ENCODE results near the gene ZNF396. TPM values are rescaled to one million over a fixed set of nuclear protein-coding genes. Genes with fewer than 3 reads are reported as not detected.

The ZNF396 gene
- total RNA-seq, 1 donor from 2014 or later: 0.98 TPM

GRCh38 chr18:35343936-35344735 is 33.0 kb downstream of the ZNF396 start, which contains the start of gene ZNF24:
ZNF24 (minus strand) TSS chr18:35344420; CDS start chr18:35340650, 3,770 bp downstream.
- Histone ChIP-seq H3K27ac (peak within 1 kb of the TSS; percentile 100), H3K9me3 (no peaks in the 10 kb centered on the region), H3K4me1 (peaks cover 46% of the 10 kb centered on the region), H3K4me3 (peak within 1 kb of the TSS; percentile 97 to 100), H3K36me3 (peaks cover 0 to 13% of the 10 kb centered on the region in 2 donors), H3K27me3 (no peaks in the 10 kb centered on the region)
- peak in 1 of 2 donors; percentile 95 for DNase-seq (ENCODE audit: extremely low spot score in 2 of 2)
- TF ChIP-seq CTCF (IDR thresholded peaks at IDR 0.05): no peak
- TF ChIP-seq POLR2A (IDR thresholded peaks at IDR 0.05): peak in 1 of 2 donors; percentile 67
- TF ChIP-seq POLR2AphosphoS5 (IDR thresholded peaks at IDR 0.05; ENCODE audit: insufficient read depth in 1 of 2, low read depth in 1 of 2): peak; percentile 60 to 95
- intact Hi-C loops (cut with DNase I): loop anchor here (5.0 kb wide), 1 partner anchor 102 kb away; the partner anchor contains the start of gene ZNF397

GRCh38 chr18:35343488-35343935 is 33.6 kb downstream of the ZNF396 start:
- H3K9me3 ChIP-seq: no peaks in the 10 kb centered on the region
- H3K4me1 ChIP-seq: peaks cover 50% of the 10 kb centered on the region
- peak overlapping the region; percentile 97 to 100 for H3K4me3 ChIP-seq
- peak overlapping the region; percentile 100 for H3K27ac ChIP-seq
- DNase-seq (ENCODE audit: extremely low spot score in 2 of 2): no peak
- no peak for TF ChIP-seq CTCF (IDR thresholded peaks at IDR 0.05)
- TF ChIP-seq POLR2AphosphoS5 (IDR thresholded peaks at IDR 0.05; ENCODE audit: insufficient read depth in 1 of 2, low read depth in 1 of 2): no peak
- TF ChIP-seq POLR2A (IDR thresholded peaks at IDR 0.05): no peak
- H3K36me3 ChIP-seq: peaks cover 0 to 19% of the 10 kb centered on the region in 2 donors
- intact Hi-C loops (cut with DNase I): loop anchor here (5.0 kb wide), 1 partner anchor 101 kb away; the partner anchor contains the start of gene ZNF397
- H3K27me3 ChIP-seq: no peaks in the 10 kb centered on the region

GRCh38 chr18:35337286-35337685 is 39.9 kb downstream of the ZNF396 start:
- Histone ChIP-seq H3K9me3 (no peaks in the 10 kb centered on the region), H3K27me3 (no peaks in the 10 kb centered on the region), H3K27ac (no peak overlapping the region), H3K36me3 (peaks cover 0 to 64% of the 10 kb centered on the region in 2 donors), H3K4me1 (peaks cover 34% of the 10 kb centered on the region), H3K4me3 (no peak overlapping the region)
- no peak for DNase-seq (ENCODE audit: extremely low spot score in 2 of 2)
- intact Hi-C loops (cut with DNase I): no loop called here
- TF ChIP-seq CTCF (IDR thresholded peaks at IDR 0.05): no peak
- TF ChIP-seq POLR2AphosphoS5 (IDR thresholded peaks at IDR 0.05; ENCODE audit: insufficient read depth in 1 of 2, low read depth in 1 of 2): no peak
- no peak for TF ChIP-seq POLR2A (IDR thresholded peaks at IDR 0.05)

- intact Hi-C loops (cut with DNase I): no loop called here
- peaks cover 0 to 69% of the 10 kb centered on the region in 2 donors for H3K36me3 ChIP-seq
- H3K27ac ChIP-seq: no peak overlapping the region
These were observed 41.3 kb downstream of the ZNF396 start for GRCh38 chr18:35335866-35336265.

More at GRCh38 chr18:35335866-35336265, 41.3 kb downstream of the ZNF396 start:
- no peak for DNase-seq (ENCODE audit: extremely low spot score in 2 of 2)
- no peak for TF ChIP-seq POLR2AphosphoS5 (IDR thresholded peaks at IDR 0.05; ENCODE audit: insufficient read depth in 1 of 2, low read depth in 1 of 2)
- TF ChIP-seq POLR2A (IDR thresholded peaks at IDR 0.05): no peak
- no peak for TF ChIP-seq CTCF (IDR thresholded peaks at IDR 0.05)
- Histone ChIP-seq H3K4me3 (no peak overlapping the region), H3K4me1 (peaks cover 22% of the 10 kb centered on the region), H3K27me3 (no peaks in the 10 kb centered on the region), H3K9me3 (no peaks in the 10 kb centered on the region)
